A673 (cell line): ENCODE measurements around the gene LPCAT1. TPM values are rescaled to one million over a fixed set of nuclear protein-coding genes. Genes with fewer than 3 reads are reported as not detected.

ENCODE experiments used
- BruUV-seq: library from RNA; stranded (reverse); fragments of 400-500 nt; replicated peaks from 2 replicates; lab custom pipeline; 2021; lab: Mats Ljungman, UMichigan
- CTCF ChIA-PET: fragments of 300-600 bp; sonication (Branson Sonifier 250); formaldehyde crosslinking; loops from one replicate; lab custom pipeline; 2022; ENCODE audit warnings: antibody characterized with exemption; lab: Charles Lee
- POLR2A ChIA-PET: fragments of 300-600 bp; sonication (Branson Sonifier 250); formaldehyde crosslinking; loops from one replicate; lab custom pipeline; 2022; ENCODE audit warnings: antibody characterized with exemption; ENCODE audit not compliant: low non-redundant PET; lab: Charles Lee
- DNase-seq: peaks from one replicate; pipeline ENCODE4 v3.0.0-alpha.2; 2015; ENCODE audit warnings: low spot score
- H3K27ac ChIP-seq: fragments of 200-600 bp; sonication (generic); 2 replicates; pipeline ENCODE4 v1.5.1; 2016; ENCODE audit warnings: mixed run types, low read depth, mild to moderate bottlenecking, mixed read lengths, antibody characterized with exemption, low read length; ENCODE audit not compliant: poor library complexity, severe bottlenecking
- H3K27me3 ChIP-seq: fragments of 200-600 bp; sonication (generic); replicated peaks from 2 replicates; pipeline ENCODE4 v1.6.1; 2017; ENCODE audit warnings: mixed run types, low read depth, mild to moderate bottlenecking, mixed read lengths, antibody characterized with exemption, low read length; ENCODE audit not compliant: insufficient read depth, poor library complexity
- H3K36me3 ChIP-seq: fragments of 200-600 bp; sonication (generic); 2 replicates; pipeline ENCODE4 v1.6.1; 2016; ENCODE audit warnings: mixed run types, mild to moderate bottlenecking, mixed read lengths, antibody characterized with exemption, low read length; ENCODE audit not compliant: insufficient read depth, poor library complexity, severe bottlenecking
- H3K4me1 ChIP-seq: fragments of 200-600 bp; sonication (generic); 2 replicates; pipeline ENCODE4 v1.6.1; 2017; ENCODE audit warnings: mixed run types, mild to moderate bottlenecking, mixed read lengths, antibody characterized with exemption, low read length; ENCODE audit not compliant: insufficient read depth, poor library complexity, severe bottlenecking
- H3K4me3 ChIP-seq: fragments of 200-600 bp; sonication (generic); 2 replicates; pipeline ENCODE4 v1.5.1; 2016; ENCODE audit warnings: low read depth, mixed run types, mild to moderate bottlenecking, mixed read lengths, low read length; ENCODE audit not compliant: poor library complexity, severe bottlenecking
- H3K9me3 ChIP-seq: fragments of 200-600 bp; sonication (generic); 2 replicates; pipeline ENCODE4 v1.6.1; 2016; ENCODE audit warnings: mixed run types, low read depth, mild to moderate bottlenecking, mixed read lengths, antibody characterized with exemption, low read length; ENCODE audit not compliant: poor library complexity, severe bottlenecking
- EZH2 ChIP-seq: fragments of 200-600 bp; sonication (generic); IDR thresholded peaks from 2 replicates; pipeline ENCODE4 v1.6.1; 2017; ENCODE audit warnings: borderline replicate concordance, low read depth, mild to moderate bottlenecking, mixed read lengths, antibody characterized with exemption, low read length; ENCODE audit not compliant: poor library complexity, severe bottlenecking
- intact Hi-C: fragments of 100-400 bp; cut with micrococcal nuclease; formaldehyde crosslinking; loops from one replicate; pipeline ENCODE4 v1.10.0; 2022; ENCODE audit not compliant: unreplicated experiment
- total RNA-seq: library from RNA; stranded (reverse); gene quantifications from 2 replicates; pipeline ENCODE4 v1.2.3, GENCODE V29; 2021
- TF ChIP-seq, protein P1 (sequence below): fragments of 300-800, 200-600 bp; sonication (generic); conservative IDR thresholded peaks from 2 replicates; pipeline ENCODE4 v1.5.1; 2017; ENCODE audit warnings: low read depth, mild to moderate bottlenecking, antibody characterized with exemption, low read length, moderate library complexity, mixed read lengths

LPCAT1 gene
- total RNA-seq, 1 experiment from 2014 or later = 97.3 TPM

- intact Hi-C loops = no loop called here
- no peak for DNase-seq
- no peak overlapping the region for H3K4me3 ChIP-seq
- POLR2A ChIA-PET = no interaction called here
- no peak overlapping the region for H3K27ac ChIP-seq
- H3K27me3 ChIP-seq = no peaks in the 10 kb centered on the region
- BruUV-seq = no TSS peak
- H3K4me1 ChIP-seq = peaks cover 8% of the 10 kb centered on the region
- no peaks in the 10 kb centered on the region for H3K9me3 ChIP-seq
- TF ChIP-seq EZH2 = no peak
- TF ChIP-seq, protein P1, sequence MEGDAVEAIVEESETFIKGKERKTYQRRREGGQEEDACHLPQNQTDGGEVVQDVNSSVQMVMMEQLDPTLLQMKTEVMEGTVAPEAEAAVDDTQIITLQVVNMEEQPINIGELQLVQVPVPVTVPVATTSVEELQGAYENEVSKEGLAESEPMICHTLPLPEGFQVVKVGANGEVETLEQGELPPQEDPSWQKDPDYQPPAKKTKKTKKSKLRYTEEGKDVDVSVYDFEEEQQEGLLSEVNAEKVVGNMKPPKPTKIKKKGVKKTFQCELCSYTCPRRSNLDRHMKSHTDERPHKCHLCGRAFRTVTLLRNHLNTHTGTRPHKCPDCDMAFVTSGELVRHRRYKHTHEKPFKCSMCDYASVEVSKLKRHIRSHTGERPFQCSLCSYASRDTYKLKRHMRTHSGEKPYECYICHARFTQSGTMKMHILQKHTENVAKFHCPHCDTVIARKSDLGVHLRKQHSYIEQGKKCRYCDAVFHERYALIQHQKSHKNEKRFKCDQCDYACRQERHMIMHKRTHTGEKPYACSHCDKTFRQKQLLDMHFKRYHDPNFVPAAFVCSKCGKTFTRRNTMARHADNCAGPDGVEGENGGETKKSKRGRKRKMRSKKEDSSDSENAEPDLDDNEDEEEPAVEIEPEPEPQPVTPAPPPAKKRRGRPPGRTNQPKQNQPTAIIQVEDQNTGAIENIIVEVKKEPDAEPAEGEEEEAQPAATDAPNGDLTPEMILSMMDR = no peak
- CTCF ChIA-PET = interaction anchor here (0.7 kb wide), 1 partner anchor 119 kb away, joined by 3 read pairs; no protein-coding TSS in a partner anchor
- H3K36me3 ChIP-seq = no peaks in the 10 kb centered on the region
Observed at GRCh38 chr5:1526681-1527131, 2.9 kb upstream of the LPCAT1 start.

- Histone ChIP-seq H3K4me3 (no peak overlapping the region), H3K27ac (no peak overlapping the region), H3K27me3 (no peaks in the 10 kb centered on the region), H3K4me1 (peaks cover 11% of the 10 kb centered on the region), H3K9me3 (no peaks in the 10 kb centered on the region), H3K36me3 (no peaks in the 10 kb centered on the region)
- BruUV-seq = no TSS peak
- intact Hi-C loops = no loop called here
- POLR2A ChIA-PET = no interaction called here
- CTCF ChIA-PET = no interaction called here
- TF ChIP-seq, protein P1 = no peak
- TF ChIP-seq EZH2 = no peak
- DNase-seq = no peak
Observed at GRCh38 chr5:1526190-1526631, 2.5 kb upstream of the LPCAT1 start.

DNA sequence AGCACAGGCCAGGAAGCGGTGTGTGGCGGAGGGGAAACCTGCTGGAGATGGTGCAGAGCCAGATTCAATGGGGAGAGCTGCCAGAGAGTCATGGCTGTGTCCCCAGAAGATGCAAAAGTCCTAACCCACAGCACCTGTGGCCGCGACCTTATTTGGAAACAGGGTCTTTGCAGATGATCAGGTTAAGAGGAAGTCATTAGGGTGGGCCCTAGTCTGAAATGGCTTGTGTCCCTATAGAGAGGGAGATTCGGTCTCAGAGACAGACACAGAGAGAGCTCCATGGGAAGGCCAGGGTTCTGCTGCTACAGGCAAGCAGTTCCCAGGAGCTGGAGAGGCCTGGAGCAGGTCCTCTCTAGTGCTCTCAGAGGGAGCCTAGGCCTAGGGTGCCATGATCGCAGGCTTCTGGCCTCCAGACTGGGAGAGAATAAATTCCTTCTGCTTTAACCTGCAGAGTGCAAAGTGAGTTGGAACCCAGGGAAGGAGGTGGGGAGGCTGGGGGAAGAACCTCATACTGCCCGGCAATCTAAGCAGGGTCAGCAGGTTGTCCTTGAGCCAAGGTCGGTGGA is 1.9 kb upstream of the LPCAT1 start:
- ChIA-PET POLR2A (no interaction called here), CTCF (no interaction called here)
- no peak for DNase-seq
- intact Hi-C loops = no loop called here
- Histone ChIP-seq H3K27ac (no peak overlapping the region), H3K27me3 (no peaks in the 10 kb centered on the region), H3K36me3 (no peaks in the 10 kb centered on the region), H3K4me3 (no peak overlapping the region), H3K9me3 (no peaks in the 10 kb centered on the region), H3K4me1 (peaks cover 11% of the 10 kb centered on the region)
- no peak for TF ChIP-seq EZH2
- TF ChIP-seq, protein P1 = no peak
- BruUV-seq = no TSS peak
